Hepatocyte (in vitro differentiated cells): ENCODE data around the gene CLCF1. TPM values are rescaled to one million over a fixed set of nuclear protein-coding genes. Genes with fewer than 3 reads are reported as not detected.
A peak's percentile ranks its signal among the peaks of the same experiment; 100 is the strongest.

ENCODE experiments used
- DNase-seq: peaks from one replicate; pipeline ENCODE4 v3.0.0-alpha.2; 2016; ENCODE audit warnings: low spot score
- H2AFZ ChIP-seq: fragments of 200-600 bp; sonication (generic); 2 replicates; pipeline ENCODE4 v1.6.0; 2016; ENCODE audit warnings: antibody characterized with exemption, mild to moderate bottlenecking
- H3K27ac ChIP-seq: fragments of 200-600 bp; sonication (generic); 2 replicates; pipeline ENCODE4 v1.5.1; 2016; ENCODE audit warnings: mild to moderate bottlenecking
- H3K27me3 ChIP-seq: fragments of 200-600 bp; sonication (generic); 2 replicates; pipeline ENCODE4 v1.6.1; 2016
- H3K36me3 ChIP-seq: fragments of 200-600 bp; sonication (generic); replicated peaks from 2 replicates; pipeline ENCODE4 v1.5.1; 2016; ENCODE audit warnings: low read depth; ENCODE audit not compliant: insufficient read depth
- H3K4me1 ChIP-seq: fragments of 200-600 bp; sonication (generic); 2 replicates; pipeline ENCODE4 v1.5.1; 2016; ENCODE audit warnings: mild to moderate bottlenecking, moderate library complexity; ENCODE audit not compliant: insufficient read depth
- H3K4me2 ChIP-seq: fragments of 200-600 bp; sonication (generic); 2 replicates; pipeline ENCODE4 v1.6.0; 2016
- H3K4me3 ChIP-seq: fragments of 200-600 bp; sonication (generic); 2 replicates; pipeline ENCODE4 v1.5.1; 2016; ENCODE audit warnings: mild to moderate bottlenecking
- H3K79me2 ChIP-seq: fragments of 200-600 bp; sonication (generic); 2 replicates; pipeline ENCODE4 v1.6.0; 2017; ENCODE audit warnings: mild to moderate bottlenecking
- H3K9me2 ChIP-seq: fragments of 200-600 bp; sonication (generic); replicated peaks from 2 replicates; pipeline ENCODE4 v1.6.0; 2017; ENCODE audit warnings: mild to moderate bottlenecking; ENCODE audit not compliant: insufficient read depth
- H3K9me3 ChIP-seq: fragments of 200-600 bp; sonication (generic); 2 replicates; pipeline ENCODE4 v1.5.1; 2016; ENCODE audit warnings: low read depth, mild to moderate bottlenecking
- H4K20me1 ChIP-seq: fragments of 200-600 bp; sonication (generic); 2 replicates; pipeline ENCODE4 v1.6.0; 2016; ENCODE audit warnings: mild to moderate bottlenecking; ENCODE audit not compliant: insufficient read depth, poor library complexity, severe bottlenecking
- EZH2 ChIP-seq: fragments of 200-600 bp; sonication (generic); IDR thresholded peaks from 2 replicates; pipeline ENCODE4 v1.6.1; 2016; ENCODE audit warnings: antibody characterized with exemption, mild to moderate bottlenecking, borderline replicate concordance
- EZH2phosphoT487 ChIP-seq: fragments of 200-600 bp; sonication (generic); IDR thresholded peaks from one replicate; pipeline ENCODE4 v1.6.1; 2018; ENCODE audit warnings: antibody characterized with exemption, mild to moderate bottlenecking, low read depth, moderate library complexity; ENCODE audit not compliant: unreplicated experiment, severe bottlenecking
- WGBS: methylation state at CpG from one replicate; pipeline ENCODE4 v1.1.6; 2016; ENCODE audit warnings: low lambda C conversion rate; ENCODE audit errors: missing lambda C conversion rate; 5-methylcytosine and 5-hydroxymethylcytosine counted together
- polyA plus RNA-seq: library from polyadenylated mRNA; unstranded; fragments of >200 nt; fragmentation: Nextera tagmentation; extraction: Ambion mirVana; gene quantifications from 2 replicates; pipeline ENCODE4 v1.2.1, GENCODE V29; 2016
- total RNA-seq: library from RNA; depleted of rRNA; stranded (reverse); fragments of >200 nt; gene quantifications from 2 replicates; pipeline ENCODE4 v1.2.3, GENCODE V29; 2014
- TF ChIP-seq, protein P1 (sequence below): fragments of 200-600 bp; sonication (generic); IDR thresholded peaks from 2 replicates; pipeline ENCODE4 v1.5.1; 2016; ENCODE audit warnings: antibody characterized with exemption, mild to moderate bottlenecking; ENCODE audit not compliant: poor library complexity

CLCF1 gene
- total and polyA plus RNA-seq, 2 experiments from 2014 or later = 9.4 to 13.2 TPM

DNA sequence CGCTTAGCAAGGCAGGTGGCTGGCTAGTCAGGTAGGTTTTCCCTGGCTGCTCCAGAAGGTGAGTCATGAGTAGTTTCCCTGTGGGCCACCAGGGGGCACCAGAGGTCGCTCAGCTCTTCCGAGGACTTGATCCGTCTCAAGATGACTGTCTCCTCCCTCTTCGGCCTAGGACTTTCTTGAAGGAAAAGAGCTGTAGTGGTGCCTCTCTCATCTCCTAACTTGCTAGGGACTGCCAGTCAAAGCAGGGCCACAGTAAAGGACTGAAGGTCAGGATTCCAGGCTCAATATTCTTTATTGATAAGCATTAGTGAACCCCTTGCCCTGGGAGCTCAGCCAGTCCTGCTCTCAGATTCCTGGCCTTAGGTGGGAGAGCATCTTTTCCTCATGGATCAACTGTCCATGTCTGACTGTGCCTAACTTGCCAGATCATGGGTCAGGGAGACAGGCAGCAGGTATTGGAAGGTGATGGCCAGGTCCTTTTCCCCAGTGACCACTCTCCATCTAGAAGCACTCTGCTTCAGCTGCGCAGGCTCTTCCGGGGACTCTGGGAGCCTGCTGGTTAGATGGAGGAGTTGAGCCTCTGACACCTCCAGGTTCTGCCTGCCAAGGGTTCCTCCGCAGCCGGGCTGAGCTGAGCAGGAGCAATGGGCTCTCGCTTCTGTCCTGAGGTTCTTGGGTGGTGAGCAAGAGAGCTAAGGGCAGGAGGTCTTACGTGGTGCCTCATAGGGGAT is 22.0 kb downstream of the CLCF1 start:
- no peak overlapping the region for H2AFZ ChIP-seq
- H3K9me3 ChIP-seq = no peaks in the 10 kb centered on the region
- no peak for TF ChIP-seq EZH2phosphoT487
- TF ChIP-seq, protein P1, sequence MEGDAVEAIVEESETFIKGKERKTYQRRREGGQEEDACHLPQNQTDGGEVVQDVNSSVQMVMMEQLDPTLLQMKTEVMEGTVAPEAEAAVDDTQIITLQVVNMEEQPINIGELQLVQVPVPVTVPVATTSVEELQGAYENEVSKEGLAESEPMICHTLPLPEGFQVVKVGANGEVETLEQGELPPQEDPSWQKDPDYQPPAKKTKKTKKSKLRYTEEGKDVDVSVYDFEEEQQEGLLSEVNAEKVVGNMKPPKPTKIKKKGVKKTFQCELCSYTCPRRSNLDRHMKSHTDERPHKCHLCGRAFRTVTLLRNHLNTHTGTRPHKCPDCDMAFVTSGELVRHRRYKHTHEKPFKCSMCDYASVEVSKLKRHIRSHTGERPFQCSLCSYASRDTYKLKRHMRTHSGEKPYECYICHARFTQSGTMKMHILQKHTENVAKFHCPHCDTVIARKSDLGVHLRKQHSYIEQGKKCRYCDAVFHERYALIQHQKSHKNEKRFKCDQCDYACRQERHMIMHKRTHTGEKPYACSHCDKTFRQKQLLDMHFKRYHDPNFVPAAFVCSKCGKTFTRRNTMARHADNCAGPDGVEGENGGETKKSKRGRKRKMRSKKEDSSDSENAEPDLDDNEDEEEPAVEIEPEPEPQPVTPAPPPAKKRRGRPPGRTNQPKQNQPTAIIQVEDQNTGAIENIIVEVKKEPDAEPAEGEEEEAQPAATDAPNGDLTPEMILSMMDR = peak; percentile 89
- no peak for TF ChIP-seq EZH2
- H3K27me3 ChIP-seq = no peaks in the 10 kb centered on the region
- H3K4me3 ChIP-seq = no peak overlapping the region
- peaks cover 18% of the 10 kb centered on the region for H3K79me2 ChIP-seq
- no peaks in the 10 kb centered on the region for H3K9me2 ChIP-seq
- peak; percentile 90 for DNase-seq
- no peaks in the 10 kb centered on the region for H4K20me1 ChIP-seq
- peak overlapping the region; percentile 92 for H3K4me2 ChIP-seq
- 57% methylated on average over 11 of the region's 11 CpGs for WGBS
- H3K27ac ChIP-seq = peak overlapping the region; percentile 99
- peaks cover 49% of the 10 kb centered on the region for H3K4me1 ChIP-seq
- no peaks in the 10 kb centered on the region for H3K36me3 ChIP-seq

DNA sequence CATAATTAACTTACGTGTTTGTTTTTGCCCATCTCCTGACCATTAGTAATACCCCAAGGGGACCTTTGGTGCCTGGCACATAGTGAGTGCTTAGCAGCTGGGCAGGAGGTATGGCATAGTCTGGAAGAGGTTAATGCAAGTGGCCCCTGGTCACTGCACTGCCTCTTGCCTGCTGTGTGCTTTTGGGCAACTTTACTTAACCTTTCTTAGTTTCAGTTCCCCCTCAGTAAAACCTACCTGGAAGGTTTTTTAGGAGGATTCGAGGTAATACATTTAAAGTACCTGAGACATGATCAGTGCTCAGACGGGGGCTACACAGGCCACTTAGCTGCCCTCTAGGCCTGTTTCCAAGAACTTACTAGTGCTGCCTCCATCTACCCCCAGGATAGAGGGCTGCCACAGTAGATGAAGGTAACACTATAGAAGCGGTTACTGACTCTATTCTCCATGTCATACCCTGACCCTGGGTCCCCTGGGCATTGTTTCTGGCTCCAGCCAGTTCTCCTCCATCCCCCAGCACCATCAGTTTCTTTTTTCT is 23.4 kb downstream of the CLCF1 start:
- peaks cover 16% of the 10 kb centered on the region for H3K79me2 ChIP-seq
- 96% methylated on average over 4 of the region's 4 CpGs for WGBS
- H3K4me3 ChIP-seq = no peak overlapping the region
- H3K27ac ChIP-seq = no peak overlapping the region
- no peak for DNase-seq
- H3K27me3 ChIP-seq = no peaks in the 10 kb centered on the region
- no peaks in the 10 kb centered on the region for H3K9me3 ChIP-seq
- H3K9me2 ChIP-seq = no peaks in the 10 kb centered on the region
- TF ChIP-seq EZH2 (no peak), EZH2phosphoT487 (no peak)
- TF ChIP-seq, protein P1 = no peak
- H3K36me3 ChIP-seq = no peaks in the 10 kb centered on the region
- no peak overlapping the region for H2AFZ ChIP-seq
- H3K4me1 ChIP-seq = peaks cover 36% of the 10 kb centered on the region
- H3K4me2 ChIP-seq = no peak overlapping the region
- H4K20me1 ChIP-seq = no peaks in the 10 kb centered on the region

DNA sequence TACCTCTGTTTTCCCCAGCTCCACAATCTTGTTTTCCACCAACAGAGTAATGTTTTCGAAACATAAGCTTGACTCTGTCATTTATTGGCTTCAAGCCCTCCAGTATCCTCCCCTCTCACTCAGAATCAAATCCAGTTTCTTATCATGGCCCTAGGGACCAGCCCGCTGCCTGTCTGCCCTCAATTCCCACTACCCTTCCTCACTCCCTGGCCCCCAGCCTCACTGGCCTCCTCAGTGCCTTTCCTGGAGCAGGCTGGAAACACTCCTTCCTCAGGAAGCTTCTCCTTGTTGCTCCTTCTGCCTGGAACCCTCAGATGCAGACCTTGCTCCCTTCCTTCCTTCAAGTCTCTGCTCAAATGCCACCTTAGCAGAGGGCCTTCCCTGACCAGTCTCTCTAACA is 23.9 kb downstream of the CLCF1 start:
- no peaks in the 10 kb centered on the region for H4K20me1 ChIP-seq
- H2AFZ ChIP-seq = no peak overlapping the region
- no peaks in the 10 kb centered on the region for H3K9me3 ChIP-seq
- H3K9me2 ChIP-seq = no peaks in the 10 kb centered on the region
- 96% methylated on average over 2 of the region's 2 CpGs for WGBS
- H3K4me2 ChIP-seq = no peak overlapping the region
- H3K4me1 ChIP-seq = peaks cover 33% of the 10 kb centered on the region
- TF ChIP-seq EZH2 = no peak
- no peak overlapping the region for H3K27ac ChIP-seq
- H3K4me3 ChIP-seq = no peak overlapping the region
- no peaks in the 10 kb centered on the region for H3K36me3 ChIP-seq
- H3K27me3 ChIP-seq = no peaks in the 10 kb centered on the region
- DNase-seq = no peak
- peaks cover 16% of the 10 kb centered on the region for H3K79me2 ChIP-seq

DNA sequence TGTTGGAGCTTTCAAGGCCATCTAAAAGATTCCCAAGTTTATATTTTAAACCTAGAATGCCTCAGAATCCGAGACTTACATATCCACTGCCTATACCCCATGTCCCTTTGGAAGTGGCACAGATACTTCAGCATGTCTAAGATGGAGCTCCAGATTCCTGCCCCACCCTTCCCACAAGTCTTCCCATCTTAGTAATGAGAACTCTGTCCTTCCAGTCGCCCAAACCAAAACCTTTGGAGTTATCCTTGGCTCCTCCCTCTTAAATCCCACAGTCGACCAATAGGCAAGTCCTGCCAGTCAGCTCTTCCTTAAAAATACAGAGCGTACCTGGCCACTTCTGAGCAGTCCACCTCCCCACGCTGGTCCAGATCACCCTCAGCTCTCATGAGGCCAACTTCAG is 24.4 kb downstream of the CLCF1 start:
- no peak overlapping the region for H3K4me2 ChIP-seq

More for the DNA sequence above, 24.4 kb downstream of the CLCF1 start:
- Histone ChIP-seq H3K4me3 (no peak overlapping the region), H2AFZ (no peak overlapping the region), H3K27me3 (no peaks in the 10 kb centered on the region), H4K20me1 (no peaks in the 10 kb centered on the region), H3K79me2 (peaks cover 16% of the 10 kb centered on the region), H3K4me1 (peaks cover 29% of the 10 kb centered on the region), H3K9me3 (no peaks in the 10 kb centered on the region), H3K27ac (peak overlapping the region; percentile 57), H3K36me3 (no peaks in the 10 kb centered on the region), H3K9me2 (no peaks in the 10 kb centered on the region)
- WGBS = 75% methylated on average over 5 of the region's 5 CpGs
- no peak for DNase-seq
- TF ChIP-seq, protein P1 = no peak
- no peak for TF ChIP-seq EZH2
- TF ChIP-seq EZH2phosphoT487 = no peak
